A549 (cell line): ENCODE results near the gene ONECUT2. TPM values are rescaled to one million over a fixed set of nuclear protein-coding genes. Genes with fewer than 3 reads are reported as not detected.
A peak's percentile ranks its signal among the peaks of the same experiment; 100 is the strongest.

Source experiments
- ATAC-seq, 2 experiments: fragments of 200-7000 bp in 1 of 2; fragments of >200 bp in 1 of 2; cut with Nextera tagmentation in 1 of 2; cut with Tn5 transposase in 1 of 2; 3 replicates each; pipeline versions ENCODE4 v1.8.0 to v1.9.1; 2018 to 2020; ENCODE audit warnings: mild to moderate bottlenecking in 1 of 2, moderate library complexity in 1 of 2
- CTCF ChIA-PET: fragments of 300-600 bp; sonication (Branson Sonifier 250); formaldehyde crosslinking; extraction: SDS; loops from one replicate; lab custom pipeline; 2021; ENCODE audit warnings: antibody characterized with exemption, inconsistent platforms; lab: Yijun Ruan, JAX
- POLR2A ChIA-PET: fragments of 350-600 bp; formaldehyde crosslinking; extraction: SDS; loops from one replicate; lab custom pipeline; 2021; ENCODE audit warnings: antibody characterized with exemption, inconsistent platforms; lab: Yijun Ruan, JAX
- DNase-seq, 2 experiments: peaks; one replicate each; pipeline versions ENCODE4 v3.0.0 to v3.0.0-alpha.2; 2011 to 2016; ENCODE audit warnings: low read depth in 1 of 2, low spot score in 1 of 2
- FAIRE-seq: peaks from 2 replicates; lab custom pipeline; 2011; peaks lifted over from hg19 to GRCh38; lab: Jason Lieb, UNC
- H3K27ac ChIP-seq, 2 experiments: fragments of >200 bp; sonication (Bioruptor Twin); formaldehyde crosslinking; 3 replicates each; pipeline ENCODE4 v1.5.1; 2016 to 2017
- H3K4me1 ChIP-seq: fragments of >200 bp; sonication (Bioruptor Twin); formaldehyde crosslinking; 3 replicates; pipeline ENCODE4 v1.6.1; 2016
- H3K4me2 ChIP-seq: fragments of >200 bp; sonication (Bioruptor Twin); formaldehyde crosslinking; 3 replicates; pipeline ENCODE4 v1.6.1; 2016
- H3K4me3 ChIP-seq: fragments of >200 bp; sonication (Bioruptor Twin); formaldehyde crosslinking; 3 replicates; pipeline ENCODE4 v1.5.1; 2016
- H3K9me3 ChIP-seq: fragments of >200 bp; sonication (Bioruptor Twin); formaldehyde crosslinking; 3 replicates; pipeline ENCODE4 v1.6.1; 2016
- BHLHE40 ChIP-seq: IDR thresholded peaks from 2 replicates; pipeline ENCODE4 v1.6.1; 2012; ENCODE audit warnings: low read depth, low read length, inconsistent platforms
- CBX2 ChIP-seq: fragments of 200-600 bp; sonication (generic); IDR thresholded peaks from 2 replicates; pipeline ENCODE4 v1.6.1; 2016; ENCODE audit warnings: low read depth, mild to moderate bottlenecking, borderline replicate concordance
- CEBPB ChIP-seq, 2 experiments: fragments of >200 bp in 1 of 2; sonication (Bioruptor Twin) in 1 of 2; formaldehyde crosslinking in 1 of 2; IDR thresholded peaks; 2 replicates each; pipeline ENCODE4 v1.6.1; 2012 to 2016
- CHD4 ChIP-seq: fragments of 200-600 bp; sonication (generic); IDR thresholded peaks from 2 replicates; pipeline ENCODE4 v1.6.1; 2016; ENCODE audit warnings: antibody characterized with exemption, mild to moderate bottlenecking, borderline replicate concordance
- EP300 ChIP-seq, 2 experiments: fragments of >200 bp; sonication (Bioruptor Twin); formaldehyde crosslinking; IDR thresholded peaks; 2 replicates in 1 of 2; 3 replicates in 1 of 2; pipeline ENCODE4 v1.6.1; 2016 to 2017
- ESRRA ChIP-seq: fragments of 150-350 bp; IDR thresholded peaks from 2 replicates; pipeline ENCODE4 v1.6.1; 2014; ENCODE audit warnings: mild to moderate bottlenecking, low read length, borderline replicate concordance
- FOSB ChIP-seq: fragments of 250-450 bp; sonication (Bioruptor Pico); IDR thresholded peaks from 2 replicates; pipeline ENCODE4 v1.5.0; 2020; ENCODE audit warnings: mild to moderate bottlenecking, moderate library complexity
- FOSL2 ChIP-seq, 2 experiments: fragments of 450-650 bp in 1 of 2; fragments of >200 bp in 1 of 2; sonication (Bioruptor Twin) in 1 of 2; formaldehyde crosslinking; IDR thresholded peaks; 2 replicates each; pipeline versions ENCODE4 v1.5.0 to v1.6.1; 2016 to 2020; ENCODE audit warnings: mild to moderate bottlenecking in 1 of 2, moderate library complexity in 1 of 2
- FOXS1 ChIP-seq: fragments of 250-450 bp; sonication (Bioruptor Pico); IDR thresholded peaks from 2 replicates; pipeline ENCODE4 v1.5.0; 2020; ENCODE audit warnings: mild to moderate bottlenecking, moderate library complexity
- HDAC2 ChIP-seq: fragments of 200-600 bp; sonication (generic); IDR thresholded peaks from 2 replicates; pipeline ENCODE4 v1.6.1; 2016
- HOXB5 ChIP-seq: fragments of 250-450 bp; sonication (Bioruptor Pico); IDR thresholded peaks from 2 replicates; pipeline ENCODE4 v1.5.0; 2020; ENCODE audit warnings: mild to moderate bottlenecking, moderate library complexity
- JUN ChIP-seq, 2 experiments: fragments of >200 bp; sonication (Bioruptor Twin); formaldehyde crosslinking; IDR thresholded peaks; 2 replicates in 1 of 2; 3 replicates in 1 of 2; pipeline ENCODE4 v1.6.1; 2016 to 2017
- JUNB ChIP-seq: fragments of >200 bp; sonication (Bioruptor Twin); formaldehyde crosslinking; IDR thresholded peaks from 2 replicates; pipeline ENCODE4 v1.6.1; 2016
- MAFK ChIP-seq: fragments of 450-650 bp; IDR thresholded peaks from 2 replicates; pipeline ENCODE4 v1.6.1; 2014; ENCODE audit not compliant: partially characterized antibody
- MAZ ChIP-seq: fragments of 150-350 bp; IDR thresholded peaks from 2 replicates; pipeline ENCODE4 v1.6.1; 2014; ENCODE audit warnings: antibody characterized with exemption, low read depth, low read length, borderline replicate concordance
- NFE2L2 ChIP-seq: fragments of 150-350 bp; conservative IDR thresholded peaks from 2 replicates; pipeline ENCODE4 v1.6.1; 2014; ENCODE audit warnings: low read length
- RCOR1 ChIP-seq: fragments of 150-350 bp; IDR thresholded peaks from 2 replicates; pipeline ENCODE4 v1.6.1; 2014; ENCODE audit warnings: antibody characterized with exemption, low read length, low read depth
- TFCP2L1 ChIP-seq: fragments of 250-450 bp; sonication (Bioruptor Pico); IDR thresholded peaks from 2 replicates; pipeline ENCODE4 v1.5.0; 2021; ENCODE audit warnings: mild to moderate bottlenecking
- WGBS: methylation state at CpG from one replicate; pipeline ENCODE4 v1.1.6; 2017; ENCODE audit errors: missing lambda C conversion rate; 5-methylcytosine and 5-hydroxymethylcytosine counted together
- polyA plus RNA-seq, 4 experiments: library from polyadenylated mRNA; depleted of rRNA in 3 of 4; stranded (reverse); fragments of >200 nt; fragmentation: RNase III in 1 of 4; extraction: RNeasy Plus Mini Kit Qiagen cat#74134 plus additional on column Dnase treatment in 1 of 4; gene quantifications; 2 replicates in 3 of 4; 3 replicates in 1 of 4; pipeline ENCODE4 v1.2.3, GENCODE V29; 2011 to 2017
- TF ChIP-seq, protein P1 (sequence below): IDR thresholded peaks from 2 replicates; pipeline ENCODE4 v1.6.1; 2012
- TF ChIP-seq, protein P2 (sequence below): IDR thresholded peaks from 2 replicates; pipeline ENCODE4 v1.6.1; 2012
- TF ChIP-seq, protein P3 (sequence below): fragments of >200 bp; sonication (Bioruptor Twin); formaldehyde crosslinking; IDR thresholded peaks from 2 replicates; pipeline ENCODE4 v1.6.1; 2016

ONECUT2 gene
- polyA plus RNA-seq, 2 of the 4 experiments (the other 2 are of a cell fraction) = 0.45 to 0.62 TPM

DNA sequence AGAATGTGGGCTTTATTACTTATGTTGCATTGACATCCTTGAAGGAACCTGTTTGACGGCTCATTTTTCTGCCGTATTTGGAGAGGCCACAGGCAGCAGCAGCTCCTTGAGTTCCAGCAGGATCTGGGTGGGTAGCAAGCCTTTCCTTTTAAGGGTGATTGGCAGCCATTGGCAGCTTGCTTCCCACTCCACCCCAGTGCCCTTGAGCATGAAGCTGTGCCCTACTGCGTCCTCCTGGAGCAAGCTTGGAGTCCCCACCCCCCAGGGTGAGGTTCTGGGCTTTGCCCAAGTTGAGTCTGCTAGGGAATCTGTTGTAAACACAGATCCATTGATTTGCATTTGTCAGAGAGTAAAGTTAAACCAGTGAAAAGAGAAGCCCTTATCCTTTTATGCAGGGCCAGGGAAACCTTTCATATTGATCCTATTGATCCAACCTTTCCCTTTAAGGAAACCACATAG is 9.2 kb downstream of the ONECUT2 start:
- Histone ChIP-seq H3K4me2 (peak overlapping the region; percentile 56; the same call in 1 of the 3 replicates), H3K4me3 (no peak overlapping the region), H3K9me3 (no peaks in the 10 kb centered on the region), H3K27ac (peak overlapping the region in 1 of 2 experiments; percentile 53; a peak in 1 of 6 replicates), H3K4me1 (peaks cover 37% of the 10 kb centered on the region)
- no peak for DNase-seq
- no peak for ATAC-seq
- FAIRE-seq = no peak
- ChIA-PET POLR2A (no interaction called here), CTCF (no interaction called here)
- no peak for TF ChIP-seq FOXS1 (CRISPR knock-in tag)
- TF ChIP-seq MAZ = no peak
- no peak for TF ChIP-seq TFCP2L1 (CRISPR knock-in tag)
- TF ChIP-seq, protein P1, sequence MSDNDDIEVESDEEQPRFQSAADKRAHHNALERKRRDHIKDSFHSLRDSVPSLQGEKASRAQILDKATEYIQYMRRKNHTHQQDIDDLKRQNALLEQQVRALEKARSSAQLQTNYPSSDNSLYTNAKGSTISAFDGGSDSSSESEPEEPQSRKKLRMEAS = no peak
- TF ChIP-seq, protein P2, sequence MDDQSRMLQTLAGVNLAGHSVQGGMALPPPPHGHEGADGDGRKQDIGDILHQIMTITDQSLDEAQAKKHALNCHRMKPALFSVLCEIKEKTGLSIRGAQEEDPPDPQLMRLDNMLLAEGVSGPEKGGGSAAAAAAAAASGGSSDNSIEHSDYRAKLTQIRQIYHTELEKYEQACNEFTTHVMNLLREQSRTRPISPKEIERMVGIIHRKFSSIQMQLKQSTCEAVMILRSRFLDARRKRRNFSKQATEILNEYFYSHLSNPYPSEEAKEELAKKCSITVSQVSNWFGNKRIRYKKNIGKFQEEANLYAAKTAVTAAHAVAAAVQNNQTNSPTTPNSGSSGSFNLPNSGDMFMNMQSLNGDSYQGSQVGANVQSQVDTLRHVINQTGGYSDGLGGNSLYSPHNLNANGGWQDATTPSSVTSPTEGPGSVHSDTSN = no peak
- TF ChIP-seq RCOR1 = no peak
- TF ChIP-seq ESRRA = no peak
- no peak for TF ChIP-seq FOSB (CRISPR knock-in tag)
- TF ChIP-seq HOXB5 (CRISPR knock-in tag) = no peak
- WGBS = 91% methylated on average over 2 of the region's 3 CpGs

DNA sequence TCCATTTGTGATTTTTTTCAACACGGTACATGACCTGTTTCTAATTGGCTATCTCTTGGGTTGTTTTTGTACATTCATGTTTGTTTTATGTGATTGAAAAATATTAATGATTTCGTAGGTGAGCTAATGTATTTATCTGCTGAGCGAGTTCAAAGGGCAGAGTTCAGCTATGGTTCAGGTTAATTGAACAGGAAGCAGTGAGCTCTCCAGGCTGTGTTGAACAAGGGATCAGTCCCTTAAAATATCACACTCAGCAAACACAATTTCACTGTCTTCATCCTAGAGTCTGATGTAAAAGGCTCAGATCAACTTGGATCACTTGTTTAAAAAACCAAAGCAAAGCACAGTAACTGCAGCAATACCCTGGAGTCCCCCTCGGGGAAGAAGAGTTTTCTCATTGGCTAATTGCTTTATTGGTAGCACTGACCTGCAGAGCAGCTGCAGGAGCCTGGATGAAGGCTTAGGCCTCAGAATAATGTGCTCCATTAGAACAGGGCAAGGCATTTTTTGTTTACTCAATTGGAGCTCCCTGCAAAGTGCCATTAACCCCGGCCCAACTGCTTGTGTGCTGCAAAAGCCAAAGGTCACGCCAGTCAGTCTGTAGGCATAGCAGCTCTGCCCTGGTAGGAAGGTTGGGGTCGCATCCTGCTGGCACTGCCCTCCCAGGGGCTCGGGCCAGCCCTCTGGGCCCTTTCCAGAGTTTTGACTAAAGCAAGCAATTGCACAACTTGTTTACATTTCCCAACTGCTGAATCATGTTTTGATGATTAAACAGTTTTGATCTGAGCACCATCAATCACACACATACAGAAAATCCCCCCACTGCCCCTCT is 10.5 kb downstream of the ONECUT2 start:
- 37% methylated on average over 5 of the region's 8 CpGs for WGBS
- peak; percentile 72 to 73 for ATAC-seq
- peak in 1 of 2 experiments; percentile 53 for DNase-seq
- TF ChIP-seq JUNB = 0 out of 2 replicates have a peak, but pooled peaks have one; percentile 31
- TF ChIP-seq, protein P3, sequence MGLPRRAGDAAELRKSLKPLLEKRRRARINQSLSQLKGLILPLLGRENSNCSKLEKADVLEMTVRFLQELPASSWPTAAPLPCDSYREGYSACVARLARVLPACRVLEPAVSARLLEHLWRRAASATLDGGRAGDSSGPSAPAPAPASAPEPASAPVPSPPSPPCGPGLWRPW = peak; percentile 52; the same call in 1 of the 2 replicates
- peak in 1 of 2 experiments; percentile 17; a peak in 1 of 5 replicates for TF ChIP-seq EP300 (IDR thresholded peaks at IDR 0.05)
- peak in 1 of 2 experiments; percentile 42; a peak in 2 of 5 replicates for TF ChIP-seq JUN (IDR thresholded peaks at IDR 0.05)
- peak; percentile 86 for TF ChIP-seq MAFK
- TF ChIP-seq CBX2 = no peak
- TF ChIP-seq FOSL2 (IDR thresholded peaks at IDR 0.05) = no peak
- peak; percentile 36; the same call in 1 of the 2 replicates for TF ChIP-seq FOSL2 (CRISPR knock-in tag; IDR thresholded peaks at IDR 0.05)
- TF ChIP-seq BHLHE40 = no peak
- no peak for TF ChIP-seq CHD4
- TF ChIP-seq, protein P2 = no peak
- TF ChIP-seq NFE2L2 = peak; percentile 56; the same call in 1 of the 2 replicates
- TF ChIP-seq HDAC2 = no peak
- peak; percentile 78 to 90 for TF ChIP-seq CEBPB (IDR thresholded peaks at IDR 0.05)
- TF ChIP-seq, all 56 proteins: peak for 8
- ChIA-PET CTCF (interaction anchor here (0.6 to 1.6 kb wide), 13 partner anchors 9 to 739 kb away, joined by 3 to 6 read pairs (median 3); no protein-coding TSS in a partner anchor), POLR2A (no interaction called here)
- Histone ChIP-seq H3K4me1 (peaks cover 37% of the 10 kb centered on the region), H3K4me2 (peak overlapping the region; percentile 56), H3K27ac (peak overlapping the region; percentile 56 to 67), H3K9me3 (no peaks in the 10 kb centered on the region), H3K4me3 (no peak overlapping the region)
- FAIRE-seq = no peak
